PFSK-1 (cell line): ENCODE measurements around the gene TTYH1.

ENCODE experiments used
- FOXP2 ChIP-seq: optimal IDR thresholded peaks from 2 replicates; pipeline ENCODE3; 2011; ENCODE audit warnings: borderline replicate concordance, control low read depth, inconsistent platforms; ENCODE audit not compliant: insufficient read depth; ENCODE audit errors: extremely low read length, extremely low read depth
- POLR2AphosphoS5 ChIP-seq: IDR thresholded peaks from 2 replicates; pipeline ENCODE4 v1.6.1; 2012; ENCODE audit warnings: low read depth, mild to moderate bottlenecking, control low read depth, low read length, moderate library complexity
- SIN3A ChIP-seq: IDR thresholded peaks from 2 replicates; pipeline ENCODE4 v1.6.1; 2012; ENCODE audit warnings: mild to moderate bottlenecking, low read length, moderate library complexity, borderline replicate concordance; ENCODE audit not compliant: insufficient read depth
- TAF1 ChIP-seq: IDR thresholded peaks from 2 replicates; pipeline ENCODE4 v1.6.1; 2012; ENCODE audit warnings: low read length, control low read depth, borderline replicate concordance; ENCODE audit not compliant: insufficient read depth
- TF ChIP-seq, protein P1 (sequence below), 2 experiments: IDR thresholded peaks; 2 replicates each; pipeline versions ENCODE4 v1.6.1 to v1.8.0; 2011 to 2012; ENCODE audit warnings: low read depth in 2 of 2, low read length in 2 of 2, control low read depth in 1 of 2, inconsistent platforms in 1 of 2, mild to moderate bottlenecking in 1 of 2, moderate library complexity in 1 of 2; ENCODE audit not compliant: insufficient read depth in 1 of 2

TTYH1 gene

DNA sequence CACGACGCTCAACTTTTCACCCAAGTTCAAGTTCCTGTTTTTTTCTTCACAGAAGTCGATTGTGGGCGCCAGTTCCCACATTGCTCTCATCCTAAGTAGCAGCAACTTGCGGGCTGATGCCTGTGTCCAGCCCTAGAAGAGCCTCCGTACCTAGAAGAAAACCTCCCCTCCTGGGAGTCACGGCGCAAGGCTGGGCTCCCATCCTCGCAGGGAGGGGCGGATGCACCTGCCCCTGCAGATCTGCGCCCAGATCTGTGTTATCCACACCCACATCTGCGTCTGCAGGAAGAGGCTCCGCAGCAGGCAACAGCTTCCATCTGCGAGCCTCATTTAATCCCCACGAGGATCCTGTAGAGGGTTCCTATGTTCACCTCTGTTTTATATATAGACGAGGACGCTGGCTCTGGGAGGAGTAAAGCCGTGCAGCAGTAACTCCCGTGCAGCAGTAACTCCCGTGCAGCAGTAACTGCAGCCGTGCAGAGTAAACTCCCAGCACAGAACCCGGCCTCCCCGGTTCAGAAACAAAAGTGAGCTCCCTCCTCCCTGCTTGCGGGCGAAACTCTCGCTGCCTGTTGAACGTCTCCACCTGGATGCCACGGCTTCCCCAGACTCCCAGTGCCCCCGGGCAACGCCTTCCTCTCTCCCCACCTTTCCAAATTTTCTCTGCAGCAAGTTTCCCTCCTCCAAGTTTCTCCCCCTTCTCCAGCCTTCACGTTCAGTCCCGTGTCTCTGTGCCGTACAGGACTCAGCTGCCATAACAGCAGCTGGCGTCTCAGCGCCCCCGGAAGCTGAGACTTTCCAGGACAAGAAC, 27.1 kb upstream of the TTYH1 start:
- TF ChIP-seq TAF1 (no peak), POLR2AphosphoS5 (no peak), SIN3A (no peak), FOXP2 (no peak)
- TF ChIP-seq, protein P1, sequence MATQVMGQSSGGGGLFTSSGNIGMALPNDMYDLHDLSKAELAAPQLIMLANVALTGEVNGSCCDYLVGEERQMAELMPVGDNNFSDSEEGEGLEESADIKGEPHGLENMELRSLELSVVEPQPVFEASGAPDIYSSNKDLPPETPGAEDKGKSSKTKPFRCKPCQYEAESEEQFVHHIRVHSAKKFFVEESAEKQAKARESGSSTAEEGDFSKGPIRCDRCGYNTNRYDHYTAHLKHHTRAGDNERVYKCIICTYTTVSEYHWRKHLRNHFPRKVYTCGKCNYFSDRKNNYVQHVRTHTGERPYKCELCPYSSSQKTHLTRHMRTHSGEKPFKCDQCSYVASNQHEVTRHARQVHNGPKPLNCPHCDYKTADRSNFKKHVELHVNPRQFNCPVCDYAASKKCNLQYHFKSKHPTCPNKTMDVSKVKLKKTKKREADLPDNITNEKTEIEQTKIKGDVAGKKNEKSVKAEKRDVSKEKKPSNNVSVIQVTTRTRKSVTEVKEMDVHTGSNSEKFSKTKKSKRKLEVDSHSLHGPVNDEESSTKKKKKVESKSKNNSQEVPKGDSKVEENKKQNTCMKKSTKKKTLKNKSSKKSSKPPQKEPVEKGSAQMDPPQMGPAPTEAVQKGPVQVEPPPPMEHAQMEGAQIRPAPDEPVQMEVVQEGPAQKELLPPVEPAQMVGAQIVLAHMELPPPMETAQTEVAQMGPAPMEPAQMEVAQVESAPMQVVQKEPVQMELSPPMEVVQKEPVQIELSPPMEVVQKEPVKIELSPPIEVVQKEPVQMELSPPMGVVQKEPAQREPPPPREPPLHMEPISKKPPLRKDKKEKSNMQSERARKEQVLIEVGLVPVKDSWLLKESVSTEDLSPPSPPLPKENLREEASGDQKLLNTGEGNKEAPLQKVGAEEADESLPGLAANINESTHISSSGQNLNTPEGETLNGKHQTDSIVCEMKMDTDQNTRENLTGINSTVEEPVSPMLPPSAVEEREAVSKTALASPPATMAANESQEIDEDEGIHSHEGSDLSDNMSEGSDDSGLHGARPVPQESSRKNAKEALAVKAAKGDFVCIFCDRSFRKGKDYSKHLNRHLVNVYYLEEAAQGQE (IDR thresholded peaks at IDR 0.05; ENCODE audit: insufficient read depth in 1 of 2, low read depth in 2 of 2, low read length in 2 of 2), result no peak

DNA sequence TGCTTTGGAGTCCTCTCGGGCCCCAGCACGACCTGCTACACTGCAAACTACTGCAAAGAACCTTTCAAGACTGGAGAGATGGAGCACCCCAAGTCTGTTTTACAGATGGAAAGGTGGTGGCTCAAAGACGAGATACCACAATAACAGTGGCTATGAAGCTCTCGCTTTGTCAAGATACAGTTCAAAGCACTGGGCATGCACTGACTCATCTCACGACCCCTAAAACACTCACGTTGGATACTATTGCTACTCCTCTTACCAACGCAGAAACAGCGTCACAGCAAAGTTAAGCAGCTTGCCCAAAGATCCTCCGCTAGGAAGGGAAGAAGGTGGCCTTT, 26.5 kb upstream of the TTYH1 start:
- TF ChIP-seq, protein P1 (IDR thresholded peaks at IDR 0.05; ENCODE audit: insufficient read depth in 1 of 2, low read depth in 2 of 2, low read length in 2 of 2), result no peak
- TF ChIP-seq POLR2AphosphoS5, result no peak
- TF ChIP-seq FOXP2, result no peak
- no peak for TF ChIP-seq SIN3A

DNA sequence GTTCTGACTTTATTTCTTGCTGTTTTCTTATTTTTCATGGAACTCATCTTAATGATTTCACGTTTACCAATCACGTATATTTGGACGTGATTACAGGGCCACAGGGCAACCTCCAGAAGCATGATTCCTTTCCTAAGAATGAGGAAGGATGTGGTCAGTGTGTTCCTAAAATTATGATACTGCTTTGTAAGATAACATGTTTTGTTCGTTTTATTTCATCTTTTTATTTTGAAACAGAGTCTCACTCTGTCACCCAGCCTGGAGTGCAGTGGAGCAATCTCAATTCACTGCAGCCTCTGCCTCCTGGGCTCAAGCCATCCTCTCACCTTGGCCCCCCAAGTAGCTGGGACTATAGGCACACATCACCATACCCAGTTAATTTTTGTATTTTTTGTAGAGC, 25.7 kb upstream of the TTYH1 start:
- TF ChIP-seq SIN3A (no peak), FOXP2 (no peak), POLR2AphosphoS5 (no peak), TAF1 (no peak)
- TF ChIP-seq, protein P1 (IDR thresholded peaks at IDR 0.05; ENCODE audit: insufficient read depth in 1 of 2, low read depth in 2 of 2, low read length in 2 of 2), result no peak

DNA sequence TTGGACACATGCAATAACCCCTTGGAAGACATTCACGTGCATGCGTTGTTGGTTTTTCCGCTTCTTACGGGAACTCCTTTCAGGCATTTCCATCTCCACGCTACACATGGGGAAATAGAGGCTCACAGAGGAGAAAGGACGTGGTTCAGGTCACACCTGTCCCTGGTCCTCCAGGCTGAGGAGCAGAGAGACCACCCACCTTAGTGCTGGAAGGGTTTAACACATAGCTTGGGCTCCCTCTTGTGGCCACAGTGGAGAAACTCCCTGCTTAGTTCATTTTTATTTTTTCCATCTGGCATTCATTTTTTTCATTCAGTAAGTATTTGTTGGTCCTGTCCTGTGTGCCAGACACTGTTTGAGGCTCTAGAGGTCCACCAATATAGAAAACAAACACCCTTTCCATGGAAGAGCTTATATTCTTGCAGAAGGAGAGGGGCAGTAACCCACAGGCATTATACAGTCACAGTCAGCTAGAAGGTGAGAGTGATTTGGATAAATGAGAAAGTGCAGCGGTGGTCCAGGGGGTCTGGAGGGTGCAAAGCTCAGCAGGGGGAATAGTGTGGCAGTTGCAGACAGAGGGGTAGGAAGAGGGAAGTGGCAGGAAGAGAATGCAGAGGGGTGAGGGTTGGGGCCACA, 24.2 kb upstream of the TTYH1 start:
- no peak for TF ChIP-seq FOXP2
- TF ChIP-seq, protein P1 (IDR thresholded peaks at IDR 0.05; ENCODE audit: insufficient read depth in 1 of 2, low read depth in 2 of 2, low read length in 2 of 2), result no peak
- no peak for TF ChIP-seq SIN3A
- TF ChIP-seq POLR2AphosphoS5, result no peak
- no peak for TF ChIP-seq TAF1
